Measurements from ENCODE around the gene DHRS9. TPM values are rescaled to one million over a fixed set of nuclear protein-coding genes. Genes with fewer than 3 reads are reported as not detected.

The DHRS9 gene
- total and polyA plus RNA-seq, 2 experiments from 2014 or later: not detected

GRCh38 chr2:169047256-169048250 is 21.8 kb upstream of the DHRS9 start:
- DNase-seq (ENCODE audit: low spot score) (no peak), ATAC-seq (no peak)
- Mint-ChIP-seq H3K36me3 (ENCODE audit: low read depth) (peaks cover 10% of the 10 kb centered on the region; the same call in 2 of the 3 replicates), H3K4me1 (no peaks in the 10 kb centered on the region), H3K27me3 (ENCODE audit: insufficient read depth, low read depth, poor library complexity) (no peaks in the 10 kb centered on the region), H3K27ac (no peak overlapping the region), H3K9me3 (peaks cover 17% of the 10 kb centered on the region), H3K4me3 (no peak overlapping the region)
- Histone ChIP-seq H3K4me1 (ENCODE audit: insufficient read depth) (no peaks in the 10 kb centered on the region), H3K27ac (ENCODE audit: low read depth) (no peak overlapping the region), H3K4me2 (no peak overlapping the region), H3F3A (replicated peaks; ENCODE audit: low read depth) (no peaks in the 10 kb centered on the region), H3K36me3 (ENCODE audit: insufficient read depth) (no peaks in the 10 kb centered on the region), H3K27me3 (ENCODE audit: insufficient read depth) (no peaks in the 10 kb centered on the region), H4K20me1 (replicated peaks; ENCODE audit: insufficient read depth) (no peaks in the 10 kb centered on the region), H2AFZ (no peak overlapping the region), H3K9me2 (ENCODE audit: insufficient read depth) (no peaks in the 10 kb centered on the region; the same call in 1 of the 2 replicates), H3K79me2 (replicated peaks; ENCODE audit: insufficient read depth) (no peaks in the 10 kb centered on the region), H3K4me3 (no peak overlapping the region)
- TF ChIP-seq ZNF331 (CRISPR knock-in tag; IDR thresholded peaks at IDR 0.05; ENCODE audit: low read depth) (no peak), STAT1 (IDR thresholded peaks at IDR 0.05; ENCODE audit: unreplicated experiment) (no peak), EZH2 (IDR thresholded peaks at IDR 0.05; ENCODE audit: low read depth, unreplicated experiment) (no peak), REST (IDR thresholded peaks at IDR 0.05; ENCODE audit: unreplicated experiment) (no peak), ZNF114 (CRISPR knock-in tag; IDR thresholded peaks at IDR 0.05) (no peak), EZH2phosphoT487 (IDR thresholded peaks at IDR 0.05; ENCODE audit: unreplicated experiment) (no peak), POLR2AphosphoS5 (IDR thresholded peaks at IDR 0.05; ENCODE audit: low read depth) (no peak), ZNF462 (CRISPR knock-in tag; IDR thresholded peaks at IDR 0.05) (no peak), CREB1 (CRISPR knock-in tag; IDR thresholded peaks at IDR 0.05; ENCODE audit: low read depth) (no peak), JUNB (IDR thresholded peaks at IDR 0.05; ENCODE audit: unreplicated experiment) (no peak), CTCF (conservative IDR thresholded peaks at IDR 0.05; ENCODE audit: low read depth in 2 of 2) (no peak), NANOG (IDR thresholded peaks at IDR 0.05; ENCODE audit: borderline replicate concordance) (no peak)
- TF ChIP-seq, protein P1, sequence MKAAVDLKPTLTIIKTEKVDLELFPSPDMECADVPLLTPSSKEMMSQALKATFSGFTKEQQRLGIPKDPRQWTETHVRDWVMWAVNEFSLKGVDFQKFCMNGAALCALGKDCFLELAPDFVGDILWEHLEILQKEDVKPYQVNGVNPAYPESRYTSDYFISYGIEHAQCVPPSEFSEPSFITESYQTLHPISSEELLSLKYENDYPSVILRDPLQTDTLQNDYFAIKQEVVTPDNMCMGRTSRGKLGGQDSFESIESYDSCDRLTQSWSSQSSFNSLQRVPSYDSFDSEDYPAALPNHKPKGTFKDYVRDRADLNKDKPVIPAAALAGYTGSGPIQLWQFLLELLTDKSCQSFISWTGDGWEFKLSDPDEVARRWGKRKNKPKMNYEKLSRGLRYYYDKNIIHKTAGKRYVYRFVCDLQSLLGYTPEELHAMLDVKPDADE (IDR thresholded peaks at IDR 0.05): no peak
